ENCODE data around the gene ACACA.

DNA sequence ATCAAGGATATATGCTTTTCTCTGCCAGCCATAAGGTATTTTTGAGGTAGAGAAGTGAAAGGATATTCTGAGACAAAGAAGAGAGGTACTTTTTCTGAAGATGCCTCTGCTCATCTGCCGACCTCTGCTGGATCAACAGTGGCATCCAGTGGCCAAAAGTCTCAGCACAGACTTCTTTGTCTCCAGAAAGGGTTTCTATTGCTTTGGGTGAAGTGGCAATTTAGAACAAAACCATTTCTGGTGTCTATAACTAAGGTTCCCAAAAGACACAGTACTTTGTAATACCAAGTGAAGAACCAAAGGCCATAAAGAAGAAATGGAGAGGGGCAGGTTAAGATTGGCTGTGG lies 186.1 kb downstream of the ACACA start:
- TF ChIP-seq POLR2AphosphoS5 (IDR thresholded peaks at IDR 0.05; ENCODE audit: low read depth, low read length) (no peak), POLR2A (IDR thresholded peaks at IDR 0.05; ENCODE audit: low read depth, low read length) (no peak), SPI1 (IDR thresholded peaks at IDR 0.05; ENCODE audit: low read depth, low read length) (no peak)

All from GM12891 (cell line).